GM21723 (cell line): Measurements from ENCODE around the gene PHAF1.

Experiments used
- ATAC-seq: cut with Tn5 transposase; IDR thresholded peaks from one replicate; pipeline ENCODE4 v1.9.1; 2021; ENCODE audit warnings: mild to moderate bottlenecking, moderate library complexity; ENCODE audit not compliant: unreplicated experiment

PHAF1 gene

GRCh38 chr16:67146523-67147357 is 37.0 kb downstream of the PHAF1 start:
- no peak for ATAC-seq

- no peak for ATAC-seq
These were observed 37.8 kb downstream of the PHAF1 start for GRCh38 chr16:67147437-67148140.

- ATAC-seq, result no peak
These were observed 38.5 kb downstream of the PHAF1 start for GRCh38 chr16:67148221-67148620.

GRCh38 chr16:67148656-67149275 is 39.0 kb downstream of the PHAF1 start:
- no peak for ATAC-seq

- ATAC-seq, result no peak
These were observed 39.7 kb downstream of the PHAF1 start for GRCh38 chr16:67149276-67150046.

- ATAC-seq, result peak; percentile 45
These were observed 40.5 kb downstream of the PHAF1 start for GRCh38 chr16:67150047-67150832.

GRCh38 chr16:67150833-67151396 is 41.2 kb downstream of the PHAF1 start, which contains the start of gene B3GNT9:
Gene B3GNT9 (minus strand): TSS chr16:67150998. CDS start chr16:67150485, 513 bp downstream.
- ATAC-seq, result peak; percentile 53

- ATAC-seq, result no peak
These were observed 41.8 kb downstream of the PHAF1 start for GRCh38 chr16:67151431-67152097.

GRCh38 chr16:67154578-67155294 is 45.0 kb downstream of the PHAF1 start:
- no peak for ATAC-seq

- no peak for ATAC-seq
These were observed 45.8 kb downstream of the PHAF1 start for GRCh38 chr16:67155295-67156142.

- no peak for ATAC-seq
These were observed 46.6 kb downstream of the PHAF1 start for GRCh38 chr16:67156143-67156844.

- no peak for ATAC-seq
These were observed 47.5 kb downstream of the PHAF1 start for GRCh38 chr16:67157106-67157748.

- ATAC-seq, result no peak
These were observed 48.3 kb downstream of the PHAF1 start for GRCh38 chr16:67157892-67158635.

GRCh38 chr16:67158637-67159600 is 49.2 kb downstream of the PHAF1 start:
- ATAC-seq, result peak; percentile 41

GRCh38 chr16:67161595-67162058 is 51.9 kb downstream of the PHAF1 start:
- no peak for ATAC-seq
